Astrocyte (in vitro differentiated cells and primary cell): ENCODE measurements around the gene NRARP. TPM values are rescaled to one million over a fixed set of nuclear protein-coding genes. Genes with fewer than 3 reads are reported as not detected.

Experiments
- DNase-seq: peaks from one replicate; pipeline ENCODE4 v3.0.0-alpha.2; 2010; ENCODE audit warnings: low read depth
- FAIRE-seq: peaks from 2 replicates; lab custom pipeline; 2011; peaks lifted over from hg19 to GRCh38; lab: Jason Lieb, UNC
- H2AFZ ChIP-seq: 2 replicates; pipeline ENCODE4 v1.6.0; 2012; ENCODE audit warnings: low read depth, low read length, inconsistent platforms
- H3K27ac ChIP-seq: 2 replicates; pipeline ENCODE4 v1.5.1; 2011; ENCODE audit warnings: low read depth, low read length, inconsistent platforms
- H3K27me3 ChIP-seq: 2 replicates; pipeline ENCODE4 v1.6.0; 2011; ENCODE audit warnings: low read length, inconsistent platforms; ENCODE audit not compliant: insufficient read depth
- H3K36me3 ChIP-seq: 2 replicates; pipeline ENCODE4 v1.5.1; 2011; ENCODE audit warnings: low read length, inconsistent platforms; ENCODE audit not compliant: insufficient read depth
- H3K4me1 ChIP-seq: 2 replicates; pipeline ENCODE4 v1.5.1; 2011; ENCODE audit warnings: low read length, inconsistent platforms; ENCODE audit not compliant: insufficient read depth
- H3K4me2 ChIP-seq: 2 replicates; pipeline ENCODE4 v1.6.0; 2012; ENCODE audit warnings: low read length, inconsistent platforms
- H3K4me3 ChIP-seq: 2 replicates; pipeline ENCODE4 v1.5.1; 2011; ENCODE audit warnings: low read depth, mild to moderate bottlenecking, low read length, inconsistent platforms; ENCODE audit not compliant: insufficient read depth
- H3K79me2 ChIP-seq: 2 replicates; pipeline ENCODE4 v1.6.0; 2012; ENCODE audit warnings: mild to moderate bottlenecking, low read length, inconsistent platforms; ENCODE audit not compliant: insufficient read depth
- H3K9ac ChIP-seq: 2 replicates; pipeline ENCODE4 v1.6.0; 2012; ENCODE audit warnings: mild to moderate bottlenecking, low read length, inconsistent platforms
- H3K9me3 ChIP-seq: 2 replicates; pipeline ENCODE4 v1.5.1; 2012; ENCODE audit warnings: low read depth, mild to moderate bottlenecking, low read length, inconsistent platforms; ENCODE audit not compliant: insufficient read depth
- H4K20me1 ChIP-seq: 2 replicates; pipeline ENCODE4 v1.6.0; 2012; ENCODE audit warnings: low read length, inconsistent platforms; ENCODE audit not compliant: insufficient read depth
- H3K27ac Mint-ChIP-seq: one replicate; pipeline ENCODE4 v1.8.0; 2021; ENCODE audit warnings: mild to moderate bottlenecking, mixed read lengths; ENCODE audit not compliant: unreplicated experiment
- H3K27me3 Mint-ChIP-seq: one replicate; pipeline ENCODE4 v1.8.0; 2021; ENCODE audit warnings: low read depth, mixed read lengths; ENCODE audit not compliant: unreplicated experiment
- H3K36me3 Mint-ChIP-seq: one replicate; pipeline ENCODE4 v1.8.0; 2021; ENCODE audit warnings: low read depth, mixed read lengths; ENCODE audit not compliant: unreplicated experiment
- H3K4me1 Mint-ChIP-seq: one replicate; pipeline ENCODE4 v1.8.0; 2021; ENCODE audit warnings: low read depth, mixed read lengths; ENCODE audit not compliant: unreplicated experiment
- H3K4me3 Mint-ChIP-seq: one replicate; pipeline ENCODE4 v1.8.0; 2021; ENCODE audit warnings: mild to moderate bottlenecking, moderate library complexity, mixed read lengths; ENCODE audit not compliant: unreplicated experiment
- H3K9me3 Mint-ChIP-seq: one replicate; pipeline ENCODE4 v1.8.0; 2021; ENCODE audit warnings: mild to moderate bottlenecking, mixed read lengths; ENCODE audit not compliant: unreplicated experiment
- EZH2 ChIP-seq: IDR thresholded peaks from 2 replicates; pipeline ENCODE4 v1.6.1; 2012; ENCODE audit warnings: mild to moderate bottlenecking, low read length, inconsistent platforms; ENCODE audit not compliant: insufficient read depth
- total RNA-seq: library from RNA; stranded (reverse); gene quantifications from 2 replicates; pipeline ENCODE4 v1.2.1, GENCODE V29; 2021
- TF ChIP-seq, protein P1 (sequence below): IDR thresholded peaks from 2 replicates; pipeline ENCODE4 v1.5.1; 2011; ENCODE audit warnings: low read depth, mild to moderate bottlenecking, inconsistent platforms, low read length, moderate library complexity; ENCODE audit not compliant: insufficient read depth

NRARP gene
- total RNA-seq, 1 donor from 2014 or later, result 7.3 TPM

DNA sequence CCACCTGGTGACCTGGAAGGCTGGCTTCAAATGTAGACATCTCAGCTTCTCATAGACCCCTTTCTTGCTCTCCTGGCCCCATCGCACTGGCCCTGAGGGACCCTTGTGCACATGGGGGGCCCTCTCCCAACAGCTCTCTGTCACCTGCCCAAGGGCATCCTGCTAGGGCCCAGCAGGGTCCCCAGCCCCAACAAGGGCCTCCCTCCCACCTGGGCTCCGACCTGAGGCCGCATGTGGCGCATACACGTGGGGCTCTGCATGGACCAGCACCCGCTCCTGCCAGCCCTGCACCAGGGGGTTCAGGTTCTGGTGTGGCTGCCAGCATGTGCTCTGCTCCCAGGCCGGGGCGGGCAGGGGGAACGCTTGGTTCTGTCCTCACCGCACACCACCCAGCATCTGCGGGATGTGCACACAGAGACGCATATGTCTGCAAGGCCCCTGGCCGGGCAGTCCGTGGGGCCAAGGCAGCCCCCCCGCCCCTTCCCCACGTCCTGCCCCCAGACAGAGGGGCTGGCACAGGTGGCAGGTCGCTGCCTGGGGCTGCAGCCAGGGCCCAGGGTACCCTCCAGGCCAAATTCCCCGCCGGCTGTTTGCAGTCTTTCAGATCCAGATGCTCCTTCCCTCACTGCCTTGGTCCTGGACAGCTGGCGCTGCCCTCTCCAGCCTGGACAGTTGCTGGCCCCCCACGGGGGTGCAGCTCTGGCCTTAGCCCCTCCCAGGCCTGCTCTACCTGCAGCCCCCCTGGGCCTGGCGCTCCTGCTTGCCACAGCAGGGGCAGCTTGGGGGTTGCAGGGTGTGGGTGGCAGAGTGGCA, 17.9 kb upstream of the NRARP start:
- H3K36me3 ChIP-seq, result no peaks in the 10 kb centered on the region
- H3K4me3 ChIP-seq, result no peak overlapping the region
- no peaks in the 10 kb centered on the region for H4K20me1 ChIP-seq
- TF ChIP-seq, protein P1, sequence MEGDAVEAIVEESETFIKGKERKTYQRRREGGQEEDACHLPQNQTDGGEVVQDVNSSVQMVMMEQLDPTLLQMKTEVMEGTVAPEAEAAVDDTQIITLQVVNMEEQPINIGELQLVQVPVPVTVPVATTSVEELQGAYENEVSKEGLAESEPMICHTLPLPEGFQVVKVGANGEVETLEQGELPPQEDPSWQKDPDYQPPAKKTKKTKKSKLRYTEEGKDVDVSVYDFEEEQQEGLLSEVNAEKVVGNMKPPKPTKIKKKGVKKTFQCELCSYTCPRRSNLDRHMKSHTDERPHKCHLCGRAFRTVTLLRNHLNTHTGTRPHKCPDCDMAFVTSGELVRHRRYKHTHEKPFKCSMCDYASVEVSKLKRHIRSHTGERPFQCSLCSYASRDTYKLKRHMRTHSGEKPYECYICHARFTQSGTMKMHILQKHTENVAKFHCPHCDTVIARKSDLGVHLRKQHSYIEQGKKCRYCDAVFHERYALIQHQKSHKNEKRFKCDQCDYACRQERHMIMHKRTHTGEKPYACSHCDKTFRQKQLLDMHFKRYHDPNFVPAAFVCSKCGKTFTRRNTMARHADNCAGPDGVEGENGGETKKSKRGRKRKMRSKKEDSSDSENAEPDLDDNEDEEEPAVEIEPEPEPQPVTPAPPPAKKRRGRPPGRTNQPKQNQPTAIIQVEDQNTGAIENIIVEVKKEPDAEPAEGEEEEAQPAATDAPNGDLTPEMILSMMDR, result no peak
- TF ChIP-seq EZH2, result no peak
- no peak for DNase-seq
- peaks cover 2% of the 10 kb centered on the region for H3K36me3 Mint-ChIP-seq
- no peak overlapping the region for H2AFZ ChIP-seq
- peaks cover 7% of the 10 kb centered on the region for H3K4me1 ChIP-seq
- H3K9me3 Mint-ChIP-seq, result no peaks in the 10 kb centered on the region
- H3K79me2 ChIP-seq, result no peaks in the 10 kb centered on the region
- peaks cover 5% of the 10 kb centered on the region for H3K27me3 Mint-ChIP-seq
- H3K9me3 ChIP-seq, result no peaks in the 10 kb centered on the region
- no peak overlapping the region for H3K4me3 Mint-ChIP-seq
- no peak for FAIRE-seq
- no peaks in the 10 kb centered on the region for H3K27me3 ChIP-seq
- H3K27ac ChIP-seq, result no peak overlapping the region
- no peak overlapping the region for H3K9ac ChIP-seq
- no peak overlapping the region for H3K4me2 ChIP-seq
- no peak overlapping the region for H3K27ac Mint-ChIP-seq
- no peaks in the 10 kb centered on the region for H3K4me1 Mint-ChIP-seq

DNA sequence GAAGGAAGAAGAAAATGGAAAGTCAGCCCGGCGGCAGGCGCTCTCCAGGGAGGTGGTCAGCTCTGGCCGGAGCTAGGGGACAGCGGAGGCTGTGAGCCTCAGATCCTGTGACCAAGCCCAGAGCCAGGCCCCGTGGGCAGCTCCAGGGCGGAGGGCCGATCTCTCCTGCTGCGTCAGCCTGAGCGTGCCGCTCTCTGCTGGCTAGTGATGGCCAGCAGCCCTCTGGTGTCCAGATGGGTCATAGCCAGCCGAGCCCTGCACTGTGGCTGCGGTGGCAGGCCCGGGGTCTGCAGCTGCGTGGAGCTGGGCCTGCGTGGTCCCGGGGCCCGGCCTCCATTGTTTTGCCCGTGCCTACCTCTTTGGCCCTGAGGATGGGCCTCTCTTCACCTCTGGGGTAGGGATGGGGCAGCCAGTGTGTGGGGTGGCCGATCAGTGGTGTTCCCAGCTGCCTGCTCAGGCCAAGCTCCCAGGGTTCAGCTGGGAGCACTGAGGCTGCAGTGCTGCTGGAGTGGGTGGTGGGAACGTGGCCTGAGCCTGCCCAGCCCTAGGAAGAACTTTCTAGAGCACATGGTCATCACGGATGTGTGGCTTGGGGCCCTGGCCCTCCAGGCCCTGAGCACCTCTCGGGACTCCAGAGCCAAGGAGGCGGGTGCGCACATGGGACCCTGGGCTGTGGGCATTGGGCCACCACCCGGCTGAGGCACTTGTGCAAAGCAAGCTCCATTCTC, 17.1 kb upstream of the NRARP start:
- DNase-seq (no peak), FAIRE-seq (no peak)
- no peaks in the 10 kb centered on the region for H3K9me3 ChIP-seq
- TF ChIP-seq, protein P1, result peak; percentile 3
- TF ChIP-seq EZH2, result no peak
- H3K27me3 Mint-ChIP-seq, result peaks cover 3% of the 10 kb centered on the region
- H3K4me1 Mint-ChIP-seq, result no peaks in the 10 kb centered on the region
- no peak overlapping the region for H3K4me3 ChIP-seq
- no peaks in the 10 kb centered on the region for H3K79me2 ChIP-seq
- no peak overlapping the region for H3K27ac ChIP-seq
- H3K36me3 Mint-ChIP-seq, result peaks cover under 1% of the 10 kb centered on the region
- no peaks in the 10 kb centered on the region for H3K9me3 Mint-ChIP-seq
- no peak overlapping the region for H3K9ac ChIP-seq
- H3K4me3 Mint-ChIP-seq, result no peak overlapping the region
- no peak overlapping the region for H3K4me2 ChIP-seq
- H3K27ac Mint-ChIP-seq, result no peak overlapping the region
- no peak overlapping the region for H2AFZ ChIP-seq
- H3K36me3 ChIP-seq, result no peaks in the 10 kb centered on the region
- H4K20me1 ChIP-seq, result no peaks in the 10 kb centered on the region
- H3K27me3 ChIP-seq, result no peaks in the 10 kb centered on the region
- peaks cover 7% of the 10 kb centered on the region for H3K4me1 ChIP-seq
